Thyroid gland (tissue), 4 donors: Measurements from ENCODE around the gene PDZD7.
A peak's percentile ranks its signal among the peaks of the same experiment; 100 is the strongest.

Source experiments
- CTCF ChIP-seq, 6 experiments: fragments of 200-600 bp in 3 of 6; fragments of 450-650 bp in 3 of 6; sonication (generic) in 3 of 6; IDR thresholded peaks; one replicate each; pipeline ENCODE4 v1.5.1; 2016 to 2019; ENCODE audit warnings: antibody characterized with exemption in 6 of 6, mild to moderate bottlenecking in 2 of 6, inconsistent platforms in 1 of 6, moderate library complexity in 1 of 6
- POLR2A ChIP-seq, 2 donors: fragments of 450-650 bp; IDR thresholded peaks; one replicate each; pipeline ENCODE4 v1.6.1; 2017; ENCODE audit warnings: antibody characterized with exemption in 2 of 2, mild to moderate bottlenecking in 2 of 2, moderate library complexity in 1 of 2

- TF ChIP-seq CTCF (IDR thresholded peaks at IDR 0.05) (peak in 5 of 6 experiments; percentile 7 to 36 (median 27)), POLR2A (IDR thresholded peaks at IDR 0.05) (peak in 1 of 2 donors; percentile 20)
These were observed 35.4 kb upstream of the PDZD7 start for GRCh38 chr10:101066146-101066895.
